Dedifferentiated amniotic fluid mesenchymal stem cell (primary cell): Measurements from ENCODE around the gene VPS33B.

Experiments used
- DNase-seq: peaks from one replicate; pipeline ENCODE4 v3.0.0-alpha.2; 2016; ENCODE audit errors: extremely low spot score

Gene VPS33B

DNA sequence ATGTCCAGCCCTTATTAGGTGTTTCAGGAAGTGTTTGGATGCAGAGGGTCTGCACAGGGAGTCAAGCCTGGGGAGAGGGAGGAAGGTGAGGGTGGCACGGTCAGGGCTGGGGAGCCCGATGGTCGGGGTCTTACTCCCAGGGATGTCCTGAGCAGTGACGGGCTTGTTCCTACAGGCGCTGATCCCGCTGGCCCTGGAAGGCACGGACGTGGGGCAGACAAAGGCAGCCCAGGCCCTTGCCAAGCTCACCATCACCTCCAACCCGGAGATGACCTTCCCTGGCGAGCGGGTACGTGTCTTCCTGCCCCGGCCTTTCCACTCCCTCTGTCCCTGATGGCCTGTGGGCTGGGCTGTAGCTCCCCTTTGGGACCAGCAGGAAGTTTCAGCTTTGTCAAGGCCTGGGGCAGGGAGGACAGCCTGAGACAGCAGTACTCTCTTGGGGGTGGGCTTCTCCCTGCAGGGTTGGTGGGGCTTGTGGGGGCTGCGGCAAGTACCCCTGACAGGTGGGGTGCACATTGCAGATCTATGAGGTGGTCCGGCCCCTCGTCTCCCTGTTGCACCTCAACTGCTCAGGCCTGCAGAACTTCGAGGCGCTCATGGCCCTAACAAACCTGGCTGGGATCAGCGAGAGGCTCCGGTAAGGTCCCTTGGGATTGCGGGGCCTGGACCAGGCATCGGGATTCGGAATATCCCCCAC is 72.3 kb downstream of the VPS33B start:
- DNase-seq, result no peak
